ENCODE results near the gene CCDC12. TPM values are rescaled to one million over a fixed set of nuclear protein-coding genes. Genes with fewer than 3 reads are reported as not detected.

CCDC12 gene
- total and polyA plus RNA-seq, 9 of the 15 experiments (the other 6 are each of a cell fraction or from before 2014, with no cell fraction given) = 8.9 to 201 (median 86.9) TPM

DNA sequence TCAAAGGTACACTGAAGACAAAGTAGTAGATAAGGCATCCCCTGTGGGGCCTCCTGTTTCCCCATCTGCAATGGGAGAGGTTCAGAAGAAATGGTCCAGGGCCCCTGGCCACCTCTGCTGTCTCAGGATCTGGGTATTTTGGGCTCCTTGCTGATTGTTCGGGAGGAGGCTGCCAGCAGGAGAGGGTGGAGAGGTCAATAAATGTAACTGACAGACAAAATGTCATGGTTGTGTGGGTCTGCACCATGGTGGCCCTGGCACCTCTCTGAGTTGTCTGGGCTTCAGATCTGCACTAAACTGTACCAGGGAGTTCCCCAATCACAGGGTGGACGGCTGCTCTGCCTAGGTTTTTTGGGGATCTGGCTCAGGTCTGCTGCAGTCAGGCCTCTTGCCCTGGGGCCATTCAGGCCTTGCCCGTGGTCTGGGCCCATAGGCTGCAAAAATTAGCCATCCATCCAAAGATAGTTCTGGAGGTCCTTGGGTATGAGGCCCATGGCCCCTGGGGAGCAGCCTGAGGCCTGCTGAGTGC is 10.3 kb upstream of the CCDC12 start (continued):
- TF ChIP-seq ZNF592 (IDR thresholded peaks at IDR 0.05) (peak; percentile 33; the same call in 1 of the 2 replicates), ZNF239 (CRISPR knock-in tag; IDR thresholded peaks at IDR 0.05) (no peak), ZNF263 (CRISPR knock-in tag; IDR thresholded peaks at IDR 0.05; ENCODE audit: borderline replicate concordance) (peak; percentile 8; the same call in 1 of the 2 replicates), JUN (IDR thresholded peaks at IDR 0.05; ENCODE audit: borderline replicate concordance, low read depth, low read length) (0 out of 2 replicates have a peak, but pooled peaks have one; percentile 7), JUN (CRISPR knock-in tag; IDR thresholded peaks at IDR 0.05; ENCODE audit: borderline replicate concordance) (no peak), TEAD4 (IDR thresholded peaks at IDR 0.05; ENCODE audit: low read length) (no peak), TEAD4 (CRISPR knock-in tag; IDR thresholded peaks at IDR 0.05; ENCODE audit: borderline replicate concordance) (0 out of 2 replicates have a peak, but pooled peaks have one; percentile 60), PTTG1 (tag; IDR thresholded peaks at IDR 0.05; ENCODE audit: low read depth) (no peak), ZNF589 (CRISPR knock-in tag; IDR thresholded peaks at IDR 0.05; ENCODE audit: low read depth) (no peak), FOXP1 (CRISPR knock-in tag; IDR thresholded peaks at IDR 0.05) (0 out of 2 replicates have a peak, but pooled peaks have one; percentile 6), SIN3A (IDR thresholded peaks at IDR 0.05; ENCODE audit: borderline replicate concordance in 2 of 2, control insufficient read depth in 1 of 2, low read depth in 2 of 2, low read length in 2 of 2) (no peak), HDGF (IDR thresholded peaks at IDR 0.05) (0 out of 2 replicates have a peak, but pooled peaks have one; percentile 59)
- TF ChIP-seq, protein P1, sequence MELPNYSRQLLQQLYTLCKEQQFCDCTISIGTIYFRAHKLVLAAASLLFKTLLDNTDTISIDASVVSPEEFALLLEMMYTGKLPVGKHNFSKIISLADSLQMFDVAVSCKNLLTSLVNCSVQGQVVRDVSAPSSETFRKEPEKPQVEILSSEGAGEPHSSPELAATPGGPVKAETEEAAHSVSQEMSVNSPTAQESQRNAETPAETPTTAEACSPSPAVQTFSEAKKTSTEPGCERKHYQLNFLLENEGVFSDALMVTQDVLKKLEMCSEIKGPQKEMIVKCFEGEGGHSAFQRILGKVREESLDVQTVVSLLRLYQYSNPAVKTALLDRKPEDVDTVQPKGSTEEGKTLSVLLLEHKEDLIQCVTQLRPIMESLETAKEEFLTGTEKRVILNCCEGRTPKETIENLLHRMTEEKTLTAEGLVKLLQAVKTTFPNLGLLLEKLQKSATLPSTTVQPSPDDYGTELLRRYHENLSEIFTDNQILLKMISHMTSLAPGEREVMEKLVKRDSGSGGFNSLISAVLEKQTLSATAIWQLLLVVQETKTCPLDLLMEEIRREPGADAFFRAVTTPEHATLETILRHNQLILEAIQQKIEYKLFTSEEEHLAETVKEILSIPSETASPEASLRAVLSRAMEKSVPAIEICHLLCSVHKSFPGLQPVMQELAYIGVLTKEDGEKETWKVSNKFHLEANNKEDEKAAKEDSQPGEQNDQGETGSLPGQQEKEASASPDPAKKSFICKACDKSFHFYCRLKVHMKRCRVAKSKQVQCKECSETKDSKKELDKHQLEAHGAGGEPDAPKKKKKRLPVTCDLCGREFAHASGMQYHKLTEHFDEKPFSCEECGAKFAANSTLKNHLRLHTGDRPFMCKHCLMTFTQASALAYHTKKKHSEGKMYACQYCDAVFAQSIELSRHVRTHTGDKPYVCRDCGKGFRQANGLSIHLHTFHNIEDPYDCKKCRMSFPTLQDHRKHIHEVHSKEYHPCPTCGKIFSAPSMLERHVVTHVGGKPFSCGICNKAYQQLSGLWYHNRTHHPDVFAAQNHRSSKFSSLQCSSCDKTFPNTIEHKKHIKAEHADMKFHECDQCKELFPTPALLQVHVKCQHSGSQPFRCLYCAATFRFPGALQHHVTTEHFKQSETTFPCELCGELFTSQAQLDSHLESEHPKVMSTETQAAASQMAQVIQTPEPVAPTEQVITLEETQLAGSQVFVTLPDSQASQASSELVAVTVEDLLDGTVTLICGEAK (IDR thresholded peaks at IDR 0.05) = 0 out of 2 replicates have a peak, but pooled peaks have one; percentile 15
- TF ChIP-seq, protein P1 (CRISPR knock-in tag; IDR thresholded peaks at IDR 0.05) = no peak
